MM.1S (cell line): ENCODE data around the gene DGKI.

Source experiments
- DNase-seq: peaks from one replicate; pipeline ENCODE4 v3.0.0-alpha.2; 2015
- H2AFZ ChIP-seq: fragments of 300-600 bp; sonication (generic); 2 replicates; pipeline ENCODE4 v1.6.0; 2016; ENCODE audit warnings: antibody characterized with exemption, low read length
- H3F3A ChIP-seq: fragments of 300-600 bp; sonication (generic); 2 replicates; pipeline ENCODE4 v1.6.1; 2016; ENCODE audit warnings: mild to moderate bottlenecking, antibody characterized with exemption, low read length, moderate library complexity, mixed read lengths; ENCODE audit not compliant: insufficient read depth
- H3K27ac ChIP-seq: fragments of 300-600 bp; sonication (generic); 2 replicates; pipeline ENCODE4 v1.5.1; 2016; ENCODE audit warnings: mild to moderate bottlenecking, low read length
- H3K27me3 ChIP-seq: fragments of 300-600 bp; sonication (generic); replicated peaks from 2 replicates; pipeline ENCODE4 v1.6.0; 2016; ENCODE audit warnings: low read length; ENCODE audit not compliant: insufficient read depth
- H3K36me3 ChIP-seq: fragments of 300-600 bp; sonication (generic); replicated peaks from 2 replicates; pipeline ENCODE4 v1.6.1; 2016; ENCODE audit warnings: mild to moderate bottlenecking, low read length, mixed read lengths; ENCODE audit not compliant: insufficient read depth
- H3K4me1 ChIP-seq: fragments of 300-600 bp; sonication (generic); 2 replicates; pipeline ENCODE4 v1.6.1; 2016; ENCODE audit warnings: low read length, mixed read lengths
- H3K4me2 ChIP-seq: fragments of 300-600 bp; sonication (generic); 2 replicates; pipeline ENCODE4 v1.6.0; 2016; ENCODE audit warnings: low read depth, low read length
- H3K4me3 ChIP-seq: fragments of 300-600 bp; sonication (generic); 2 replicates; pipeline ENCODE4 v1.5.1; 2016; ENCODE audit warnings: low read length, mixed read lengths
- H3K79me2 ChIP-seq: fragments of 300-600 bp; sonication (generic); 2 replicates; pipeline ENCODE4 v1.6.1; 2016; ENCODE audit warnings: mixed run types, low read length, mixed read lengths
- H3K9ac ChIP-seq: fragments of 300-600 bp; sonication (generic); 2 replicates; pipeline ENCODE4 v1.6.1; 2016; ENCODE audit warnings: low read length, mixed read lengths
- H3K9me2 ChIP-seq: fragments of 300-600 bp; sonication (generic); replicated peaks from 2 replicates; pipeline ENCODE4 v1.6.1; 2016; ENCODE audit warnings: mild to moderate bottlenecking, low read length, mixed read lengths; ENCODE audit not compliant: insufficient read depth
- H3K9me3 ChIP-seq: fragments of 300-600 bp; sonication (generic); replicated peaks from 2 replicates; pipeline ENCODE4 v1.6.1; 2016; ENCODE audit warnings: mild to moderate bottlenecking, low read length, mixed read lengths; ENCODE audit not compliant: insufficient read depth
- H4K20me1 ChIP-seq: fragments of 300-600 bp; sonication (generic); 2 replicates; pipeline ENCODE4 v1.6.1; 2016; ENCODE audit warnings: mild to moderate bottlenecking, low read length, moderate library complexity, mixed read lengths; ENCODE audit not compliant: insufficient read depth
- EZH2 ChIP-seq: fragments of 300-600 bp; sonication (generic); optimal IDR thresholded peaks from 2 replicates; pipeline ENCODE3; 2017; ENCODE audit warnings: low read depth, mild to moderate bottlenecking, antibody characterized with exemption, low read length, mixed read lengths
- EZH2phosphoT487 ChIP-seq: fragments of 300-600 bp; sonication (generic); IDR thresholded peaks from 2 replicates; pipeline ENCODE4 v1.6.1; 2018; ENCODE audit warnings: antibody characterized with exemption, low read length
- TF ChIP-seq, protein P1 (sequence below): fragments of 300-600 bp; sonication (generic); IDR thresholded peaks from 2 replicates; pipeline ENCODE4 v1.5.1; 2016; ENCODE audit warnings: antibody characterized with exemption, low read length, mixed read lengths

Gene DGKI

DNA sequence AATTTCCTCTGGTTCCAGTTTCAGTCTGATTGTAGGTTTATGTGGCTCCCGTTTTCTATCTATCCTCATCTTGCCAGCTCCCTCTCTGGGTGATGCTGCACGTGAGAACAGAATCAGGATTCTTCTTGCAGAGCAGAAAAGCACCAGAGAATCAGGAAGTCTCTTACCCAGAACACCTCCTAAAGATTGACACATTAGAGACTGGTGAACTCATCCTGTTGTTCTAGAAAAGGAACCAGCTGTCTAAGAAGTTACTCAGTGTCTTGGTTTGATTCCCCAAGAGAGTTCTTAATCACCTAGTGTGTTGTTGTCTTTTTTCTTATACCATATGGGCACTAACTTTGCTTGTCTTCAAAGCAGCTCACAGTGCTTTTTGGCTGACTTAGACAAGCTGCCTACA lies 152.4 kb downstream of the DGKI start:
- H3K4me2 ChIP-seq = no peak overlapping the region
- no peaks in the 10 kb centered on the region for H3K4me1 ChIP-seq

GRCh38 chr7:137692399-137692798 lies 154.4 kb downstream of the DGKI start:
- no peak overlapping the region for H3K4me2 ChIP-seq
- no peaks in the 10 kb centered on the region for H3F3A ChIP-seq
- H3K36me3 ChIP-seq = no peaks in the 10 kb centered on the region
- no peak for DNase-seq
- TF ChIP-seq, protein P1, sequence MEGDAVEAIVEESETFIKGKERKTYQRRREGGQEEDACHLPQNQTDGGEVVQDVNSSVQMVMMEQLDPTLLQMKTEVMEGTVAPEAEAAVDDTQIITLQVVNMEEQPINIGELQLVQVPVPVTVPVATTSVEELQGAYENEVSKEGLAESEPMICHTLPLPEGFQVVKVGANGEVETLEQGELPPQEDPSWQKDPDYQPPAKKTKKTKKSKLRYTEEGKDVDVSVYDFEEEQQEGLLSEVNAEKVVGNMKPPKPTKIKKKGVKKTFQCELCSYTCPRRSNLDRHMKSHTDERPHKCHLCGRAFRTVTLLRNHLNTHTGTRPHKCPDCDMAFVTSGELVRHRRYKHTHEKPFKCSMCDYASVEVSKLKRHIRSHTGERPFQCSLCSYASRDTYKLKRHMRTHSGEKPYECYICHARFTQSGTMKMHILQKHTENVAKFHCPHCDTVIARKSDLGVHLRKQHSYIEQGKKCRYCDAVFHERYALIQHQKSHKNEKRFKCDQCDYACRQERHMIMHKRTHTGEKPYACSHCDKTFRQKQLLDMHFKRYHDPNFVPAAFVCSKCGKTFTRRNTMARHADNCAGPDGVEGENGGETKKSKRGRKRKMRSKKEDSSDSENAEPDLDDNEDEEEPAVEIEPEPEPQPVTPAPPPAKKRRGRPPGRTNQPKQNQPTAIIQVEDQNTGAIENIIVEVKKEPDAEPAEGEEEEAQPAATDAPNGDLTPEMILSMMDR = no peak
- TF ChIP-seq EZH2 (no peak), EZH2phosphoT487 (no peak)
- H3K79me2 ChIP-seq = no peaks in the 10 kb centered on the region
- no peaks in the 10 kb centered on the region for H4K20me1 ChIP-seq
- H3K9ac ChIP-seq = no peak overlapping the region
- no peak overlapping the region for H2AFZ ChIP-seq
- H3K27ac ChIP-seq = no peak overlapping the region
- no peaks in the 10 kb centered on the region for H3K9me3 ChIP-seq
- H3K4me1 ChIP-seq = no peaks in the 10 kb centered on the region
- no peaks in the 10 kb centered on the region for H3K27me3 ChIP-seq
- no peaks in the 10 kb centered on the region for H3K9me2 ChIP-seq
- H3K4me3 ChIP-seq = no peak overlapping the region

More for the DNA sequence above, 152.4 kb downstream of the DGKI start:
- H3K9me3 ChIP-seq = no peaks in the 10 kb centered on the region
- H4K20me1 ChIP-seq = no peaks in the 10 kb centered on the region
- H3F3A ChIP-seq = no peaks in the 10 kb centered on the region
- TF ChIP-seq EZH2 (no peak), EZH2phosphoT487 (no peak)
- TF ChIP-seq, protein P1 = no peak
- no peaks in the 10 kb centered on the region for H3K36me3 ChIP-seq
- no peak overlapping the region for H3K4me3 ChIP-seq
- H3K27me3 ChIP-seq = no peaks in the 10 kb centered on the region
- no peaks in the 10 kb centered on the region for H3K9me2 ChIP-seq
- no peak for DNase-seq
- no peak overlapping the region for H3K9ac ChIP-seq
- H2AFZ ChIP-seq = no peak overlapping the region
- H3K79me2 ChIP-seq = no peaks in the 10 kb centered on the region
- no peak overlapping the region for H3K27ac ChIP-seq

DNA sequence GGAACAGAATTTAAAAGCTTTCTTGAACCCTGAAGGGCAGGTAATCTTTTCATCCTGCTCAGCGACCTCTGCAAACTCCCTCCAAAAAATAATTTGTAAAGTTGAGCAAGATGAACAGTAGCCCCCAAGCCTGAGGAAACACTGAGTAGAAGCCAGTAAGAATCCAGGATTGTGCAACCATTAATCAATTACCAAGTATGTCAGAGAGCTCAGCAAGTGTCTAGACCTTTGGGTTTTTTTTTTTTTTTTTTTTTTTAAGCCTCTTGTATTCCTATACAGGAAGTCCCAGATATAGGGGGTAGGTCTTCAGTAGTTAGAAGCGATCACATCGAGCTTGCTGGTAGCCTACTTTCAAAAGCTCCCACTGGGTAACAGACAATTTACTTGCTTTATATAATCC lies 155.2 kb downstream of the DGKI start:
- H3K9me2 ChIP-seq = no peaks in the 10 kb centered on the region
- no peak overlapping the region for H3K9ac ChIP-seq
- no peaks in the 10 kb centered on the region for H3K9me3 ChIP-seq
- H3K79me2 ChIP-seq = no peaks in the 10 kb centered on the region
- H4K20me1 ChIP-seq = no peaks in the 10 kb centered on the region
- no peak overlapping the region for H3K4me2 ChIP-seq
- no peaks in the 10 kb centered on the region for H3K4me1 ChIP-seq
- no peak overlapping the region for H3K27ac ChIP-seq
- H3F3A ChIP-seq = no peaks in the 10 kb centered on the region
- no peak overlapping the region for H2AFZ ChIP-seq
- TF ChIP-seq EZH2phosphoT487 = no peak
- TF ChIP-seq EZH2 = no peak
- TF ChIP-seq, protein P1 = no peak
- H3K4me3 ChIP-seq = no peak overlapping the region
- DNase-seq = no peak
- H3K36me3 ChIP-seq = no peaks in the 10 kb centered on the region
- H3K27me3 ChIP-seq = no peaks in the 10 kb centered on the region
